ENCODE measurements around the gene SLC37A1. TPM values are rescaled to one million over a fixed set of nuclear protein-coding genes. Genes with fewer than 3 reads are reported as not detected.

Gene SLC37A1
- total RNA-seq, 1 experiment from 2014 or later = 37.7 TPM

- DNase-seq = no peak
- H4K8ac ChIP-seq (replicated peaks; ENCODE audit: insufficient read length, low read depth, low read length) = no peak overlapping the region
- no peak overlapping the region for H4K5ac ChIP-seq (ENCODE audit: insufficient read length, low read depth, low read length)
- no peaks in the 10 kb centered on the region for H3K79me2 ChIP-seq (ENCODE audit: insufficient read depth, low read length)
- no peak overlapping the region for H3K9ac ChIP-seq (ENCODE audit: extremely low read depth, insufficient read length, low read length)
- H3K56ac ChIP-seq (ENCODE audit: insufficient read length, low read depth, low read length) = no peak overlapping the region
- H4K91ac ChIP-seq (ENCODE audit: insufficient read length, low read depth, low read length) = no peak overlapping the region
- H2AFZ ChIP-seq (ENCODE audit: low read length) = no peak overlapping the region
- no peaks in the 10 kb centered on the region for H4K20me1 ChIP-seq (ENCODE audit: control insufficient read depth, insufficient read depth, insufficient read length)
- no peaks in the 10 kb centered on the region for H3K9me3 ChIP-seq (ENCODE audit: control insufficient read depth, low read depth, low read length)
- H2BK5ac ChIP-seq (ENCODE audit: insufficient read length, low read length) = no peak overlapping the region
- no peak overlapping the region for H2BK120ac ChIP-seq (ENCODE audit: low read depth, low read length, poor library complexity, severe bottlenecking)
- H3K4me2 ChIP-seq (ENCODE audit: insufficient read depth, insufficient read length, low read length) = no peak overlapping the region
- no peak overlapping the region for H2BK20ac ChIP-seq (ENCODE audit: low read depth, low read length, poor library complexity, severe bottlenecking)
- Mint-ChIP-seq H3K27me3 (ENCODE audit: low read depth) (no peaks in the 10 kb centered on the region; the same call in 1 of the 2 replicates), H3K9me3 (no peaks in the 10 kb centered on the region), H3K4me3 (no peak overlapping the region), H3K4me1 (peaks cover 6 to 7% of the 10 kb centered on the region in 2 experiments), H3K27ac (no peak overlapping the region), H3K36me3 (ENCODE audit: insufficient read depth in 1 of 3, low read depth in 3 of 3) (peaks cover 2 to 78% (median 33%) of the 10 kb centered on the region in 3 experiments; a peak in 6 of 7 replicates)
- H3K23ac ChIP-seq (ENCODE audit: insufficient read length, low read depth, low read length) = no peak overlapping the region
- H2AK5ac ChIP-seq (ENCODE audit: insufficient read length, low read length) = no peak overlapping the region
- H3K18ac ChIP-seq (ENCODE audit: insufficient read length, low read depth, low read length) = no peak overlapping the region
- no peaks in the 10 kb centered on the region for H3K27me3 ChIP-seq (ENCODE audit: insufficient read depth, low read length)
- no peak overlapping the region for H3K4ac ChIP-seq (ENCODE audit: low read depth, low read length)
- H3K14ac ChIP-seq (ENCODE audit: insufficient read depth, low read length) = no peak overlapping the region
- H3K4me1 ChIP-seq (ENCODE audit: insufficient read depth, low read length) = no peaks in the 10 kb centered on the region
- H3T11ph ChIP-seq (ENCODE audit: low read length) = no peak overlapping the region
- no peak for TF ChIP-seq CTCF (conservative IDR thresholded peaks at IDR 0.05)
- H3K79me1 ChIP-seq (ENCODE audit: insufficient read depth, low read depth, low read length, poor library complexity, severe bottlenecking) = no peaks in the 10 kb centered on the region
- no peak overlapping the region for H2BK15ac ChIP-seq (ENCODE audit: low read depth, low read length)
- no CpG with 5 or more reads among the region's 15 CpGs for WGBS (ENCODE audit: extremely low coverage, insufficient read length, low lambda C conversion rate)
- no peaks in the 10 kb centered on the region for H3K23me2 ChIP-seq (ENCODE audit: insufficient read length, low read depth, low read length, poor library complexity, severe bottlenecking)
- no peak overlapping the region for H2BK12ac ChIP-seq (ENCODE audit: insufficient read length, low read depth, low read length)
- H3K27ac ChIP-seq (ENCODE audit: insufficient read length, low read depth, low read length) = no peak overlapping the region
Measured at GRCh38 chr21:42558846-42559245, 45.2 kb downstream of the SLC37A1 start.
